Caki2 (cell line): ENCODE results near the gene SAMD1. TPM values are rescaled to one million over a fixed set of nuclear protein-coding genes. Genes with fewer than 3 reads are reported as not detected.

Experiments used
- DNase-seq: peaks from one replicate; pipeline ENCODE4 v3.0.0-alpha.2; 2015; ENCODE audit warnings: low read depth
- in situ Hi-C: cut with HindIII; loops from 2 replicates; pipeline ENCODE4 v1.10.0; 2016; ENCODE audit warnings: low sequenced_read_pairs, low pct_unique_long_range_greater_than_20kb, mixed read lengths
- total RNA-seq: library from RNA; depleted of rRNA; stranded (reverse); fragments of >200 nt; shearing (Covaris generic); gene quantifications from 2 replicates; pipeline ENCODE4 v1.2.3, GENCODE V29; 2014; ENCODE audit warnings: low replicate concordance

SAMD1 gene
- total RNA-seq, 1 experiment from 2014 or later, result 92.1 TPM

- in situ Hi-C loops, result no loop called here
- DNase-seq, result no peak
Observed at GRCh38 chr19:14115756-14116155, 25.2 kb upstream of the SAMD1 start.

GRCh38 chr19:14114854-14115253, 24.3 kb upstream of the SAMD1 start:
- DNase-seq, result no peak
- in situ Hi-C loops, result no loop called here

DNA sequence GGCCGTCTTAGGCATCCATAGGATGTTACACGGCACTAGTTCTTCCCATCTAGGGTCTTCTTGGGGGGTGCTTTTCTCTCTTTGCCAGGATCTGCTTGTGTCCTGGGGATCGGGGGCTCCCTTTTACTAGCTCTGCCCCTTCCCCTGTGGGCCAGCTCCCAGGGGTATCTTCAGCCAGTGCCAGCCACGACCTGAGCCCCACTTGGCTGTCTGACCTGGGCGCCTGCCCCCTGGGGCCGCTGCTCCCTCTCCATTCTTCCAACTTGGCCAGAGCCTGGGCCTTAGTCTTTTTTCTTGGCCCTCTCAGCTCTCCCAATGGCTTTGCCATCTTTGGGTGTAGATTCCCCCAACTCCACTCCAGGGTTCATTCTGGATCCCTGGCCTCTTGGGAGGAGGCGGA, 23.9 kb upstream of the SAMD1 start:
- DNase-seq, result no peak
- in situ Hi-C loops, result no loop called here

DNA sequence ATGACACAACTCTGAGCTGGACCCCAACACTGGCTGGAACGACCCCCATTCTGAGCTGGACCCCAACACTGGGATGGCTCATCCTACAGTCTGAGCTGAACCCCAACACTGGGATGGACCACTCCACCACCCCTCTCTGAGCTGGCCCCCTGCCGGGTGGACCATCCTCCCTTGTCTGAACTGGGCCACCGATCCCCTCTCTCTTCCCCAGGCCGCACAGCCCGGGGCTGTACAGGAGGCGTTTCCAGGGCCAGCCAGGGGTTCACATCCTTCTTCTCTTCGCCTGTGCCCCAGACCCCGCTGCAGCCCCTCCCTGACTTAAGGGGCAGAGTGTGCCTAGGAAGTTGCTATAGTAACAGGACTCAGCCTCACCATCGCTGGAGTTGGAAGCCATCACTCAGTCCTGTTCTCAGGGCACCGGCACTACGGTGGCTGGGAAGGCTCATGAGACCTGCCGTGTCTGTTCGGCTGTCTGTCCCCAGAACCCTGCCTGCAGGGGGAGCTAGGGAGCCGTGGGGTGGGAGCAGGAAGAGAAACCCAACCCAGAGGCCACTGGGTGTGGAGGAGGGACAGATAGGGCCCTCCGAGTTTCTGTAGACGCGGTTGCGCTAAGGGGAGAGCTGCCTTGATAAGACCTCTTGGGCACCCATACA, 23.3 kb upstream of the SAMD1 start:
- in situ Hi-C loops, result no loop called here
- no peak for DNase-seq

DNA sequence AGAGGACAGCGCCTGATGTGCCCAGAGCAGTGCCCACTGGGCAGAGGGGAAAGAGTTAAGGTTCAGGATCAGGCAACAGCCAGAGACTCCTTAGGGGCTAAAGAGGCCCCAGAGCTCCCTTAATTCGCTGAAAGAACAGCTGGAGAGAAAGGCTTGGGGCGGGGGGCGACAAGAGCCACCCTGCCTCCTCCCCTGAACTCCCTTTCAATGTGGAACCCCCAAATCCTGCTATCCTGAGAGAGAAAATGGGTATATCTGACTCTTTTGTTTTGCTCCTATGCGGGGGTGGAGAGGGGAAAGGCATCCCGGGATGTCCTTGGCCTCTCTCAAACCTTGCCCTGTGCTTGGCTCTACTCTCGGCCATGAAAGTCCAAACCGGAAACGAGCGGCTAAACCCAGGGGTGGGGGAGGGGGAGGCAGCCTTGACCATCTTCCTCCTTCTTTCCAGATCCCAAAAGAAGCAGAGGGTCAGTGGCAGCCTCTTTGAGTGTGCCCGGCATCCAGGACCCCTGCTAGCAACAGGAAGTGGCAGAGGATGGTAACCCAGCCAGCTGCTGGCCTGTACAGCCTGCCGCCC, 22.3 kb upstream of the SAMD1 start:
- in situ Hi-C loops, result no loop called here
- no peak for DNase-seq

DNA sequence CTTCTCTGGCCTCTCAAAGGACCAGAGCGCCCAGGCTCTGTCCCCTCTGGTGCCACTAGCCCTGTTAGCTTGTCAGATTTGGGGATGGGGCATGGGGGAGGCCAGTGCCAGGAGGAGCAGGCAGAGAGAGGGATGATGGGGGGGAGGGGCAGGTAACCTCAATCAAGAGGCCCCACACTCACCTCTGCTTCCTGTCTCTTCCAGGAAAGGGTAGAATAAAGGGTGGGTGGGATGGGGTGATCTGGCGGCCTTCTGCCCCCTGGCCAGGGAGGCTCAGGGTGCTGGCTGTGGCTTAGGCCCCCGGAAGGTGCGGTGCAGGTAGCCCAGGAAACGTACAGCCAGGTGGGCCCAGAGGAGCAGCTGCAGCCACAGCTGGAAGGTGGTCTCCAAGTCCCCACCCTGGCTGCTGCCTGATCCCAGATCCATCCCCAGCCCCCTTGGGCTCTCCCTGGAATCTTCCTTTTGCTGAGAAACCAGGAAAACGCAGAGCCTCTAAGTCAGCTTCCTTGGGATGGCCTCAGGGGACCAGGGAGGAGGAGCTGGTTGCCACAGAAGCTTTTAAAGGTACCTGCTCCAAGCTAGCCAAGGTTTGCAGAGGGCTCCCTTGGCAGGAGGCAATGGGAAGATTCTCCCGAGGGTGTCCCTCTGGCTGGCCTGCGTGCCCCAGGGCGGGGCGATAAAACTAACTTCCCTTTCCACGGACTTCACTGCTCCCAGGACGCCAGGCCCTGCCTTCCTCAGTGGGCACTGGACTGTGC, 21.7 kb upstream of the SAMD1 start:
- in situ Hi-C loops, result no loop called here
- DNase-seq, result no peak

- in situ Hi-C loops, result no loop called here
- DNase-seq, result no peak
Observed at GRCh38 chr19:14111486-14111885, 20.9 kb upstream of the SAMD1 start.

DNA sequence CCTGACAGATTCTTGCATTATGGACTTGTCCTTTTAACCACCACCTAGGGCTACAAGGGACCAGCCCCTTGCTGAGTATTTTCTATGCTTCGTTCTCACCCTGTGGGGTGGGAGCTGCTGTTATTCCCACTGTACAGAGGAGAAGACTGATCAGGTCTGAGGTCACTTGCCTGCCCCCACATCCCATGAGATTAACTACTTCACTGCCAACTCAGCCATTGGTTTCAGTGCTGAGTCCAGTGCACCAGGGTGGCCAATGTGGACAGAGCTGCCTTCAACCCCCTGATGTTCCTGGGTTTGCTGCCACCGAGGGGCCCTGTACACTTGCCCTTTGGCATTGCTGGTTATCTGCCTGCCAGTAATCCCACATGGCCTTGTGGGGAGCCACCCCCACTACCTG, 20.1 kb upstream of the SAMD1 start:
- in situ Hi-C loops, result no loop called here
- no peak for DNase-seq

DNA sequence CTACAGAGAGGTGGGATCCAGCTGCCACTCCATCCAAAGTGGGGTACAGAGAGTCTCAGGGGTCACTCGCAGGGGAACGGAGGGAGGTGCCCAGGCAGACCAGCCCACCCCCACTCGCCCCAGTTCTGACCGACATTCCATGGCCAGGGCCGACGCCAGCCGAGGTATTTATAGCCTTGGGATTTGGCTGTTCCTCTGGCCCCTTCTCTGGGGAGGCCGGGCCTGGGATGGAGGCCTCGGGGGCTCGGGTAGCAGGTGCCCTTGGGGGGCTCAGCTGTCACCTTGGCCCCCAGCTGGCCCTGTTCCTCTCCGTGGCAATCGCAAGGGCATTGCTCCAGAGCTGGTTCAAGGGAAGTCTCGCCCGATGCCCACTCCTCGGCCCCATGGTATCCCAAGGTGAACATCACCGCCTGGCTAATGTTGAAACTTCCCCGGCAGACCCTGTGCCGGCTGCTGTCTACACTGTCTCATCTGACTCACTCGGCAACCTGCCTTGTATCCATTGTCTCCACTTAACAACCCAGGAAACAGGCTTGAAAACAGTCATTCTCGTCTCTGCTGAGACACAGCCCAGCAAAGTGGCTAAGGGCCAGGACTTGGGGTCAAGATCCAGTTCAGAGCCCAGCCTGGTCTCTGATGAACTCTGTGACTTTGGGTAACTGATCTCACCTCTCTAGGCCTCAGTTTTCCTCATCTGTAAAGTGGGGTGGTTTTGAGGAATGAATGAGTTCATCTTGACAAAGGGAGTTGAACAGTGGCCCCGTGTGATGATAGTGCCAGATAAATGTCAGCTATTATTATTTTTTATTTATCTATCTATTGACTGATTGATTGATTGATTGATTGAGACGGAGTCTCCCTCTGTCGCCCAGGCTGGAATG, 17.3 kb upstream of the SAMD1 start:
- in situ Hi-C loops, result no loop called here
- no peak for DNase-seq

- DNase-seq, result no peak
Observed at GRCh38 chr19:14106840-14107239, 16.3 kb upstream of the SAMD1 start.

GRCh38 chr19:14105680-14106079, 15.1 kb upstream of the SAMD1 start:
- DNase-seq, result no peak
- in situ Hi-C loops, result no loop called here

More at GRCh38 chr19:14106840-14107239, 16.3 kb upstream of the SAMD1 start:
- in situ Hi-C loops, result no loop called here

GRCh38 chr19:14103310-14103709, 12.8 kb upstream of the SAMD1 start:
- DNase-seq, result no peak
- in situ Hi-C loops, result no loop called here

- in situ Hi-C loops, result no loop called here
- no peak for DNase-seq
Observed at GRCh38 chr19:14102756-14103155, 12.2 kb upstream of the SAMD1 start.

GRCh38 chr19:14102102-14102696, 11.6 kb upstream of the SAMD1 start:
- in situ Hi-C loops, result no loop called here
- no peak for DNase-seq

DNA sequence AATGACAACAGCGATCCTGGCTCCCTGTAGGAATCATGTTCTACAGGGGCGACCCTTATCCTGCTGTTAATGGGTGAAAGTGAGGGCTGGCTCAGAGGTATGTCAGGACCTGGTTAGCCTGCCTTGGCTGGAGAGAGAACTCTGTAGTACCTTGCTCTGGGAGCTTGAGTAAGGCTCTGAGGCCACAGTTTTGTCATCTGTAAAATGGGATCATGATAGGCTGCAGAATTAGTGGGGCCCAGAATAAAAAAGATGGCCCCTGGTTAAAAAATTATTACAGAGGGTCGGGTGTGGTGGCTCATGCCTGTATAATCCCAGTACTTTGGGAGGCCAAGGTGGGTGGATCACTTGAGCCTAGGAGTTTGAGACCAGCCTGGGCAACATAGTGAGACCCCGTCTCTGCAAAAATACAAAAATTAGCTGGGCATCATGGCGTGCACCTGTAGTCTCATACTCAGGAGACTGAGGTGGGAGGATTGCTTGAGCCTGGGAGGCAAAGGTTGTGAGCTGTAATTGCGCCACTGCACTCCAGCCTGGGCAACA, 10.5 kb upstream of the SAMD1 start:
- in situ Hi-C loops, result no loop called here
- no peak for DNase-seq

DNA sequence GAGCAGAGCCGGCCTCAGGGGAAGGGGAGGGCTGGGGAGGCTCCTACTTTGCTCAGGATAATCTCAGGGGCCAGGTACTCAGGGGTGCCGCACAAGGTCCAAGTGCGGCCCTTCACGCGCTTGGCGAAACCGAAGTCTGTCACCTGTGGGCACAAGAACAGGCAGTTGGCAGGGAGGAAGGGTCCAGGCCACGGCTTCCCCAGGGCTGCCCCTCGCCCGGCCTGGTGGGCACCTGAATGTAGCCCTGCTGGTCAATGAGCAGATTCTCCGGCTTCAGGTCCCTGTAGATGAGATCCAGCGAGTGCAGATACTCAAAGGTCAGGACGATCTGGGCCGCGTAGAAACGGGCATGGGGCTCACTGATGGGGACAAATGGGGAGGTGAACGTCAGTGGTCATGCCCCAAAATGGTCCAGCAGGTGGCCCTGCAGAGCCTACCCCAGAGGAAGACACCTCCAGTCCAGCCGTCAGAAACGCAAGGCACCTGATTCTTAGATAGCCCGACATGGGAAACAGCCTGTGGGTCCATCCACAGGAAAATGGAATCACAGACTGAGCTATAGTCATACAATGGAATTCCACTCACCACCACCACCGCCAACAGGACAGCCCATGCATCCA, 7.1 kb upstream of the SAMD1 start:
- in situ Hi-C loops, result loop anchor here (25.0 kb wide), 1 partner anchor 185 kb away; the partner anchor contains the start of genes BRME1 and CC2D1A

DNA sequence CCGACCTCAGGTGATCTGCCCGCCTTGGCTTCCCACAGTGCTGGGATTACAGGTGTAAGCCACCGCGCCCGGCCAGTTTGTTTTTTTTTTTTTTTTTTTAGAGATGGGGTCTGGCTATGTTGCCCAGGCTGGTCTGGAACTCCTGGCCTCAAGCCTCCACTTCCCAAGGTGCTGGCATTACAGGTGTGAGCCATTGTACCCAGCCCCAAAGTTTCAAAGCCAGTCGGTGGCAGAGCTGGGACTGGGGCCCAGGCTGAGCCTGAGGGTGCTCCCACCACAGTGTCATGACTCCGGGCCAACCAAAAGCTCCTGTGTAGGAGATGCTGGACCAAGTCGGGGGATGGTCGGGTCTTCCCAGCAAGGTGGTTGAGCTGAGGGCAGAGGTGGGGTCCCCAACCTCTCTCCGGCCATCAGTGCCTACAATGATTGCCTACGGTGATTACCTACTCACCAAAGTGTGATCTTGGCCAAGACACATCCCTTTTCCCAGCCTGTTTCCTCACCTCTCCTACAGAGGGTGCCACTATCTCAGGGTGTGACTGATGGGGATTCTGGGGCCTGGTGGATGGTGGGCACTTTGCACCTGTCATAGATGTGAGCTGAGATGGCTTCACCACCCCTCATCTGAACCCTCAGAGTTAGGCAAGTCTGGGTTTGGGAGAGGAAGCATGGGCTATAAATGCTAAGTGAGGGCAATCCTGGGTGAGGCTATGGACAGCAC, 5.9 kb upstream of the SAMD1 start:
- no peak for DNase-seq
- in situ Hi-C loops, result loop anchor here (25.0 kb wide), 1 partner anchor 184 kb away; the partner anchor contains the start of genes BRME1 and CC2D1A

More for the DNA sequence above, 7.1 kb upstream of the SAMD1 start:
- DNase-seq, result no peak
